H1 (cell line): ENCODE measurements around the gene DMPK. TPM values are rescaled to one million over a fixed set of nuclear protein-coding genes. Genes with fewer than 3 reads are reported as not detected.

Source experiments
- CTCF ChIA-PET: fragments of 300-600 bp; sonication (Branson Sonifier 250); formaldehyde crosslinking; loops from one replicate; lab custom pipeline; 2021; ENCODE audit not compliant: partially characterized antibody; lab: Charles Lee
- POLR2A ChIA-PET: fragments of 300-600 bp; sonication (Branson Sonifier 250); formaldehyde crosslinking; loops from one replicate; lab custom pipeline; 2021; ENCODE audit warnings: inconsistent platforms; ENCODE audit not compliant: partially characterized antibody; lab: Charles Lee
- DNase-seq, 2 experiments: peaks; one replicate each; pipeline versions ENCODE4 v3.0.0 to v3.0.0-alpha.2; 2010 to 2022; ENCODE audit warnings: low spot score in 2 of 2, low read depth in 1 of 2, mixed read lengths in 1 of 2
- FAIRE-seq: peaks from 2 replicates; lab custom pipeline; 2011; peaks lifted over from hg19 to GRCh38; lab: Jason Lieb, UNC
- H2AFZ ChIP-seq: 2 replicates; pipeline ENCODE4 v1.8.1; 2012; ENCODE audit warnings: low read length, inconsistent platforms
- H2AK5ac ChIP-seq: 2 replicates; pipeline ENCODE4 v1.6.1; 2013; ENCODE audit warnings: low read depth, low read length
- H2BK120ac ChIP-seq: replicated peaks from 2 replicates; pipeline ENCODE3; 2013; ENCODE audit warnings: low read depth, low read length, inconsistent platforms
- H2BK12ac ChIP-seq: 2 replicates; pipeline ENCODE4 v1.6.1; 2013; ENCODE audit warnings: low read depth, low read length
- H2BK15ac ChIP-seq: 2 replicates; pipeline ENCODE4 v1.6.1; 2013; ENCODE audit warnings: low read length
- H2BK20ac ChIP-seq: 2 replicates; pipeline ENCODE4 v1.6.1; 2013; ENCODE audit warnings: low read length
- H2BK5ac ChIP-seq: 2 replicates; pipeline ENCODE4 v1.6.1; 2013; ENCODE audit warnings: low read depth, low read length
- H3K14ac ChIP-seq: 2 replicates; pipeline ENCODE4 v1.6.1; 2013; ENCODE audit warnings: inconsistent platforms; ENCODE audit not compliant: insufficient read length
- H3K18ac ChIP-seq: 2 replicates; pipeline ENCODE4 v1.6.1; 2013; ENCODE audit warnings: low read length; ENCODE audit errors: extremely low read depth
- H3K23ac ChIP-seq: 2 replicates; pipeline ENCODE4 v1.6.1; 2013; ENCODE audit warnings: inconsistent platforms; ENCODE audit not compliant: insufficient read length
- H3K23me2 ChIP-seq: 2 replicates; pipeline ENCODE4 v1.6.1; 2013; ENCODE audit warnings: low read depth, low read length
- H3K27ac ChIP-seq: 2 replicates; pipeline ENCODE4 v1.6.1; 2011; ENCODE audit warnings: low read depth, low read length, inconsistent platforms
- H3K27me3 ChIP-seq, 4 experiments: replicated peaks in 1 of 4; 1 replicate in 1 of 4; 2 replicates in 3 of 4; pipeline versions ENCODE4 v1.6.1 to v1.8.1; 2011 to 2013; ENCODE audit warnings: low read length in 3 of 4, mild to moderate bottlenecking in 3 of 4, inconsistent platforms in 2 of 4, mixed read lengths in 2 of 4, moderate library complexity in 1 of 4; ENCODE audit not compliant: control insufficient read depth in 3 of 4, insufficient read depth in 3 of 4; ENCODE audit errors: extremely low read depth in 1 of 4
- H3K36me3 ChIP-seq, 4 experiments: 2 replicates each; pipeline versions ENCODE4 v1.6.1 to v1.8.1; 2011 to 2013; ENCODE audit warnings: mild to moderate bottlenecking in 4 of 4, low read length in 3 of 4, moderate library complexity in 2 of 4, control low read depth in 1 of 4, inconsistent platforms in 1 of 4; ENCODE audit not compliant: insufficient read depth in 4 of 4, control insufficient read depth in 2 of 4
- H3K4ac ChIP-seq: replicated peaks from 2 replicates; pipeline ENCODE3; 2013; ENCODE audit warnings: low read length, low read depth, mixed read lengths, inconsistent platforms; ENCODE audit not compliant: insufficient read length
- H3K4me1 ChIP-seq, 4 experiments: replicated peaks in 1 of 4; 1 replicate in 1 of 4; 2 replicates in 3 of 4; pipeline versions ENCODE4 v1.6.1 to v1.8.1; 2011 to 2013; ENCODE audit warnings: low read length in 3 of 4, inconsistent platforms in 2 of 4, mixed read lengths in 1 of 4; ENCODE audit not compliant: insufficient read depth in 4 of 4, control insufficient read depth in 3 of 4
- H3K4me2 ChIP-seq, 2 experiments: 2 replicates each; pipeline versions ENCODE4 v1.6.1 to v1.8.1; 2011 to 2013; ENCODE audit warnings: low read depth in 2 of 2, low read length in 2 of 2, control low read depth in 1 of 2, inconsistent platforms in 1 of 2, mild to moderate bottlenecking in 1 of 2; ENCODE audit not compliant: insufficient read depth in 1 of 2
- H3K4me3 ChIP-seq, 4 experiments: fragments of 200-600, 300-600 bp in 1 of 4; sonication (generic), shearing (Covaris generic), sonication (Bioruptor Twin) in 1 of 4; 2 replicates each; pipeline versions ENCODE4 v1.5.1 to v1.8.1; 2011 to 2016; ENCODE audit warnings: low read length in 4 of 4, low read depth in 3 of 4, control low read depth in 2 of 4, inconsistent platforms in 2 of 4, mild to moderate bottlenecking in 2 of 4, mixed read lengths in 1 of 4, moderate library complexity in 1 of 4; ENCODE audit not compliant: insufficient read depth in 2 of 4; ENCODE audit errors: extremely low read depth in 1 of 4
- H3K56ac ChIP-seq: replicated peaks from 2 replicates; pipeline ENCODE3; 2013; ENCODE audit warnings: low read depth, mild to moderate bottlenecking, mixed read lengths, low read length, inconsistent platforms; ENCODE audit not compliant: insufficient read length
- H3K79me1 ChIP-seq: 2 replicates; pipeline ENCODE4 v1.6.1; 2013; ENCODE audit warnings: low read depth, low read length, control low read depth
- H3K79me2 ChIP-seq, 2 experiments: 2 replicates each; pipeline versions ENCODE4 v1.6.1 to v1.8.1; 2012 to 2013; ENCODE audit warnings: low read length in 2 of 2, mild to moderate bottlenecking in 2 of 2, inconsistent platforms in 1 of 2; ENCODE audit not compliant: insufficient read depth in 2 of 2, control insufficient read depth in 1 of 2
- H3K9ac ChIP-seq, 4 experiments: replicated peaks in 1 of 4; 1 replicate in 1 of 4; 2 replicates in 3 of 4; pipeline versions ENCODE4 v1.6.1 to v1.8.1; 2011 to 2013; ENCODE audit warnings: low read depth in 3 of 4, low read length in 3 of 4, control low read depth in 2 of 4, mild to moderate bottlenecking in 2 of 4, moderate library complexity in 2 of 4, inconsistent platforms in 1 of 4; ENCODE audit errors: extremely low read depth in 1 of 4
- H3K9me3 ChIP-seq, 2 experiments: 2 replicates each; pipeline versions ENCODE4 v1.6.1 to v1.8.1; 2012 to 2013; ENCODE audit warnings: mild to moderate bottlenecking in 2 of 2, moderate library complexity in 2 of 2, control low read depth in 1 of 2, inconsistent platforms in 1 of 2, low read depth in 1 of 2, low read length in 1 of 2, mixed read lengths in 1 of 2; ENCODE audit not compliant: insufficient read depth in 2 of 2
- H4K20me1 ChIP-seq, 2 experiments: replicated peaks in 1 of 2; 2 replicates each; pipeline versions ENCODE3 to v1.8.1; 2011 to 2013; ENCODE audit warnings: inconsistent platforms in 2 of 2, low read length in 2 of 2, mild to moderate bottlenecking in 1 of 2; ENCODE audit not compliant: insufficient read depth in 2 of 2, control insufficient read depth in 1 of 2
- H4K5ac ChIP-seq: 2 replicates; pipeline ENCODE4 v1.6.1; 2013; ENCODE audit warnings: low read length, low read depth, mixed read lengths, inconsistent platforms; ENCODE audit not compliant: insufficient read length
- H4K8ac ChIP-seq: 2 replicates; pipeline ENCODE4 v1.8.0; 2013; ENCODE audit warnings: mild to moderate bottlenecking, moderate library complexity, low read length, inconsistent platforms; ENCODE audit not compliant: insufficient read depth; ENCODE audit errors: extremely low read depth
- H4K91ac ChIP-seq: replicated peaks from 2 replicates; pipeline ENCODE3; 2013; ENCODE audit warnings: low read length, mixed read lengths, inconsistent platforms; ENCODE audit not compliant: insufficient read length
- CBX5 ChIP-seq: fragments of 300-800, 300-1000 bp; sonication (generic); IDR thresholded peaks from 2 replicates; pipeline ENCODE4 v1.7.1; 2016; ENCODE audit warnings: antibody characterized with exemption, low read length, low read depth
- EP300 ChIP-seq, 2 experiments: IDR thresholded peaks; 1 replicate in 1 of 2; 2 replicates in 1 of 2; pipeline ENCODE4 v1.6.1; 2011 to 2012; ENCODE audit warnings: low read depth in 2 of 2, low read length in 2 of 2, mild to moderate bottlenecking in 2 of 2, borderline replicate concordance in 1 of 2, inconsistent platforms in 1 of 2, moderate library complexity in 1 of 2
- HDAC2 ChIP-seq, 2 experiments: fragments of 300-600 bp in 1 of 2; sonication (generic) in 1 of 2; IDR thresholded peaks; 2 replicates each; pipeline ENCODE4 v1.6.1; 2011 to 2012; ENCODE audit warnings: low read depth in 2 of 2, low read length in 2 of 2, mild to moderate bottlenecking in 2 of 2, moderate library complexity in 2 of 2, borderline replicate concordance in 1 of 2, inconsistent platforms in 1 of 2
- POU5F1 ChIP-seq: IDR thresholded peaks from 2 replicates; pipeline ENCODE4 v1.6.1; 2011; ENCODE audit warnings: low read depth, mild to moderate bottlenecking, low read length, moderate library complexity
- RAD21 ChIP-seq, 2 experiments: IDR thresholded peaks in 1 of 2; conservative IDR thresholded peaks in 1 of 2; 2 replicates each; pipeline ENCODE4 v1.6.1; 2011; ENCODE audit warnings: low read depth in 2 of 2, low read length in 2 of 2, improper control_type of control experiment in 1 of 2, inconsistent platforms in 1 of 2, mild to moderate bottlenecking in 1 of 2, moderate library complexity in 1 of 2
- RBBP5 ChIP-seq: IDR thresholded peaks from 2 replicates; pipeline ENCODE4 v1.7.1; 2012; ENCODE audit warnings: low read depth, mild to moderate bottlenecking, inconsistent platforms, low read length, moderate library complexity, borderline replicate concordance
- RXRA ChIP-seq: IDR thresholded peaks from 2 replicates; pipeline ENCODE4 v1.6.1; 2011; ENCODE audit warnings: low read depth, mild to moderate bottlenecking, low read length, moderate library complexity; ENCODE audit not compliant: insufficient read depth
- WGBS, 2 experiments: shearing (Covaris generic) in 1 of 2; methylation state at CpG; one replicate each; pipeline versions ENCODE4 v1.1.6 to v1.1.7; 2013 to 2015; ENCODE audit warnings: low lambda C conversion rate in 2 of 2, mixed read lengths in 2 of 2, inconsistent platforms in 1 of 2, low coverage in 1 of 2, missing lambda C conversion rate in 1 of 2; ENCODE audit not compliant: insufficient replicate concordance in 2 of 2, insufficient coverage in 1 of 2, insufficient read length in 1 of 2; ENCODE audit errors: extremely low coverage in 1 of 2, missing lambda C conversion rate in 1 of 2; 5-methylcytosine and 5-hydroxymethylcytosine counted together
- polyA plus RNA-seq, 7 experiments: library from polyadenylated mRNA; depleted of rRNA in 3 of 7; stranded (reverse) in 5 of 7; unstranded in 2 of 7; fragments of >200 nt in 5 of 7; fragments of 200-250 nt in 2 of 7; gene quantifications; 1 replicate in 5 of 7; 2 replicates in 1 of 7; 4 replicates in 1 of 7; pipeline versions ENCODE4 v1.2.1 to v1.2.3, GENCODE V29; 2011 to 2013; ENCODE audit warnings: missing spikeins in 2 of 7, mixed read lengths in 2 of 7
- total RNA-seq: library from RNA; stranded (reverse); fragmentation: NEBNext Ultra II Directional; extraction: Animal tissue kit (Norgen Biotek cat#: 25700); gene quantifications from 2 replicates; pipeline ENCODE4 v1.2.1, GENCODE V29; 2021

The DMPK gene
- total and polyA plus RNA-seq, 2 of the 8 experiments (the other 6 are each of a cell fraction or from before 2014, with no cell fraction given): 13.7 to 27.4 TPM

GRCh38 chr19:45828945-45829344 is 46.7 kb upstream of the DMPK start:
- Histone ChIP-seq H3K9me3 (no peaks in the 10 kb centered on the region), H4K5ac (no peak overlapping the region), H3K9ac (no peak overlapping the region), H3K56ac (no peak overlapping the region), H2BK12ac (no peak overlapping the region), H2BK5ac (no peak overlapping the region), H3K18ac (no peak overlapping the region), H2BK120ac (no peak overlapping the region), H4K8ac (no peak overlapping the region), H3K4me1 (no peaks in the 10 kb centered on the region), H3K27ac (no peak overlapping the region), H4K20me1 (peaks cover 3 to 17% of the 10 kb centered on the region in 2 experiments), H2BK20ac (no peak overlapping the region), H3K14ac (no peak overlapping the region), H3K23me2 (0 out of 2 replicates have a peak, but pooled peaks cover 1% of the 10 kb centered on the region), H3K79me2 (no peaks in the 10 kb centered on the region), H3K79me1 (no peaks in the 10 kb centered on the region), H3K4ac (no peak overlapping the region), H2AFZ (no peak overlapping the region), H3K27me3 (no peaks in the 10 kb centered on the region), H3K23ac (no peak overlapping the region)
- no peak for DNase-seq
- POLR2A ChIA-PET: interaction anchor here (0.9 to 3.6 kb wide), 4 partner anchors 10 to 30 kb away, joined by 3 to 22 read pairs (median 4); partner anchors contain the start of gene RSPH6A
- WGBS, 2 experiments: 88% methylated on average over 16 of the region's 16 CpGs; no CpG with 5 or more reads in 1 of the 2 experiments
- FAIRE-seq: no peak
- TF ChIP-seq HDAC2 (IDR thresholded peaks at IDR 0.05; ENCODE audit: borderline replicate concordance in 1 of 2, low read depth in 2 of 2, low read length in 2 of 2) (no peak), EP300 (IDR thresholded peaks at IDR 0.05; ENCODE audit: borderline replicate concordance in 1 of 2, low read depth in 2 of 2, low read length in 2 of 2) (no peak), POU5F1 (no peak), RXRA (no peak), RAD21 (IDR thresholded peaks at IDR 0.05 in 1 of 2, conservative IDR thresholded peaks at IDR 0.05 in 1 of 2; ENCODE audit: low read depth in 2 of 2, low read length in 2 of 2) (no peak), CBX5 (no peak), RBBP5 (no peak)
- TF ChIP-seq, all 59 proteins: peak for 0
- Histone ChIP-seq H3K4me2 (no peak overlapping the region), H2AK5ac (no peak overlapping the region), H3K36me3 (peaks cover 50 to 74% (median 65%) of the 10 kb centered on the region in 4 experiments), H4K91ac (no peak overlapping the region), H3K4me3 (no peak overlapping the region), H2BK15ac (no peak overlapping the region)
- CTCF ChIA-PET: interaction anchor here (0.9 to 5.3 kb wide), 6 partner anchors 11 to 140 kb away, joined by 3 to 42 read pairs (median 6); no protein-coding TSS in a partner anchor
